ENCODE data around the gene GNAT2. TPM values are rescaled to one million over a fixed set of nuclear protein-coding genes. Genes with fewer than 3 reads are reported as not detected.
A peak's percentile ranks its signal among the peaks of the same experiment; 100 is the strongest.

The GNAT2 gene
- total RNA-seq, 4 donors from 2014 or later = not detected

DNA sequence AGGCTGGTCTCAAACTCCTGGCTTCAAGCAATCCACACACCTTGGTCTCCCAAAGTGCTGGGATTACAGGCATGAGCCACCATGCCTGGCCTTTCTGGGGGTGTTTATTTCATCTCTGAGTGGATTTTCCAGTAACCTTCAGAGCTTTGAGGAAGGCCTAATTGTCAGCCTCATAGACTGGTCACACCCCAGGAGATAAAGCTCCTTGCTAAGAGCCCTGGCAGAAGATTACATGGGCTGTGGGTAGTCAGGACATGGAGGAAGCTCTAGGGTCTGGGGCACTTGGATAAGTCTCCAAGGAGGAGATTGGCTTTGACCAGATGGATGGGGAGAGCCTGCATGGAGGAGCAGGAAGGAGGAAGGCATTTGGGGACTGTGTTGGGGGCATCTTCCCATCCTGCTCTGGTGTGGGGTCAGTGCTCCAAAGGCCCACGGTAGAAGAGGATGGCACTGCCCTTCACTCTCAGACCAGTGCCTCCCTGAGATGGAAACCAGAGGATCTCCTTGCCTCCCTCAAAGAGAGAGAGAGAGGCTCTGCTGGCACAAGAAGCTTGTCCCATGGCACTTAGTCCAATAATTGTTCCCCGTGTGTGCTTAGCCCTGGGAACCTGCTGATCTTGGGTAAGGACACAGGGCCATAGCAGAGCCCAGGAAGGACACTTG is 21.8 kb upstream of the GNAT2 start:
- intact Hi-C loops (cut with DNase I; ENCODE audit: low total_unique reads) = loop anchor here (5.0 kb wide), 1 partner anchor 131 kb away; no protein-coding TSS in a partner anchor
- DNase-seq (ENCODE audit: low spot score in 2 of 2) = peak in 1 of 2 donors; percentile 4

DNA sequence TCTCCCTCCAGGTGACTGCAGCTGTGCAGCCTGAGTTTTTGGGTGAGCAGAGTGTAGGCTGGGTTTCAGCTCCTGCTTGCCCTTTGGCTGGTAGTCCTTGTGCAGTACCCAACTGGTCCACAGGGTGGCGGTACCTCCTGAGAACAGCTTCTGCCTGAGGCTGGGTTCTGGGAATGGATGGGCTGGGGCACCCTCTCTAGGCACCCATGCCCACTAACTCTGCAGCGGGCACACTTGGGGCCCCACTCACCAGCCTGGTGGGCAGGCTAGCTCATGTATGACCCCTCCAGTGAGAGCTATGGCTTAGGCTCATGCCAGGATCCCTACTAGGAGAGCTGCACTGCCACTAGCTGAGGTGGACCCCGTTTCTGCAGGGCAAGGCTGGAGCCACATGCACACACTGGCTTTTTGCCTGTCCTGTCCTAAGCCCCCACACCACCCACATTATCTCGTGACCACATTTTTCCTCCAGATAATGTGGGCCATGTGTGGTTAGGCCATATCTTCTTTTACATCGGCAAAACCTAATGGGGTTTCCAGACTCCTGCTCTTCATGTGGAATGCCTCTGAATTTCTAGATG is 21.0 kb upstream of the GNAT2 start:
- TF ChIP-seq, protein P1, sequence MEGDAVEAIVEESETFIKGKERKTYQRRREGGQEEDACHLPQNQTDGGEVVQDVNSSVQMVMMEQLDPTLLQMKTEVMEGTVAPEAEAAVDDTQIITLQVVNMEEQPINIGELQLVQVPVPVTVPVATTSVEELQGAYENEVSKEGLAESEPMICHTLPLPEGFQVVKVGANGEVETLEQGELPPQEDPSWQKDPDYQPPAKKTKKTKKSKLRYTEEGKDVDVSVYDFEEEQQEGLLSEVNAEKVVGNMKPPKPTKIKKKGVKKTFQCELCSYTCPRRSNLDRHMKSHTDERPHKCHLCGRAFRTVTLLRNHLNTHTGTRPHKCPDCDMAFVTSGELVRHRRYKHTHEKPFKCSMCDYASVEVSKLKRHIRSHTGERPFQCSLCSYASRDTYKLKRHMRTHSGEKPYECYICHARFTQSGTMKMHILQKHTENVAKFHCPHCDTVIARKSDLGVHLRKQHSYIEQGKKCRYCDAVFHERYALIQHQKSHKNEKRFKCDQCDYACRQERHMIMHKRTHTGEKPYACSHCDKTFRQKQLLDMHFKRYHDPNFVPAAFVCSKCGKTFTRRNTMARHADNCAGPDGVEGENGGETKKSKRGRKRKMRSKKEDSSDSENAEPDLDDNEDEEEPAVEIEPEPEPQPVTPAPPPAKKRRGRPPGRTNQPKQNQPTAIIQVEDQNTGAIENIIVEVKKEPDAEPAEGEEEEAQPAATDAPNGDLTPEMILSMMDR (IDR thresholded peaks at IDR 0.05) = peak in 1 of 3 donors; percentile 78
- no peak for TF ChIP-seq POLR2A (IDR thresholded peaks at IDR 0.05)
- peak; percentile 81 to 98 for DNase-seq (ENCODE audit: low spot score in 2 of 2)
- intact Hi-C loops (cut with DNase I; ENCODE audit: low total_unique reads) = loop anchor here (5.0 kb wide), 1 partner anchor 132 kb away; no protein-coding TSS in a partner anchor
- WGBS, 2 donors = 45 to 47% methylated on average over 4 to 5 of the region's 5 CpGs
- H3K4me3 ChIP-seq (ENCODE audit: low read depth, poor library complexity, severe bottlenecking) = no peak overlapping the region

More for the DNA sequence above, 21.8 kb upstream of the GNAT2 start:
- no peak overlapping the region for H3K4me3 ChIP-seq (ENCODE audit: low read depth, poor library complexity, severe bottlenecking)
- 72 to 76% methylated on average over 2 of the region's 2 CpGs for WGBS, 2 donors
- TF ChIP-seq, protein P1 (IDR thresholded peaks at IDR 0.05) = no peak
- no peak for TF ChIP-seq POLR2A (IDR thresholded peaks at IDR 0.05)

DNA sequence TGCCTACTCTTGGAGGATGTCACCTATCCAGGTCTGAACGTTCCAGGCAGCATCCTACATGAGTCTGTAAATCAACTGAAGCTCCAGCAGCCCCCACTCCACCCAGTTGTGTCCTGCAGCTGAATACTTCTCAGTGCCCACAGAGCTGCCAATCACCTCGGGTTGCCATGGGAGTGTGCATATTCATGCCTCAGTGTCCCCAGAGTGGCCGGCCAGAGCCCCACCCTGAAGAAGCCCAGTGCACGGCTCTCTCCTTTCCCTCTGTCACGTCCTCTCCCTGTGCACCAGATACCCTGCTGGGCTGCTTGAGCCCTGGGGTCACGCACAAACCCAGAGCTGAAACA is 20.4 kb upstream of the GNAT2 start:
- 39 to 45% methylated on average over 5 to 6 of the region's 6 CpGs for WGBS, 2 donors
- TF ChIP-seq, protein P1 (IDR thresholded peaks at IDR 0.05) = no peak

DNA sequence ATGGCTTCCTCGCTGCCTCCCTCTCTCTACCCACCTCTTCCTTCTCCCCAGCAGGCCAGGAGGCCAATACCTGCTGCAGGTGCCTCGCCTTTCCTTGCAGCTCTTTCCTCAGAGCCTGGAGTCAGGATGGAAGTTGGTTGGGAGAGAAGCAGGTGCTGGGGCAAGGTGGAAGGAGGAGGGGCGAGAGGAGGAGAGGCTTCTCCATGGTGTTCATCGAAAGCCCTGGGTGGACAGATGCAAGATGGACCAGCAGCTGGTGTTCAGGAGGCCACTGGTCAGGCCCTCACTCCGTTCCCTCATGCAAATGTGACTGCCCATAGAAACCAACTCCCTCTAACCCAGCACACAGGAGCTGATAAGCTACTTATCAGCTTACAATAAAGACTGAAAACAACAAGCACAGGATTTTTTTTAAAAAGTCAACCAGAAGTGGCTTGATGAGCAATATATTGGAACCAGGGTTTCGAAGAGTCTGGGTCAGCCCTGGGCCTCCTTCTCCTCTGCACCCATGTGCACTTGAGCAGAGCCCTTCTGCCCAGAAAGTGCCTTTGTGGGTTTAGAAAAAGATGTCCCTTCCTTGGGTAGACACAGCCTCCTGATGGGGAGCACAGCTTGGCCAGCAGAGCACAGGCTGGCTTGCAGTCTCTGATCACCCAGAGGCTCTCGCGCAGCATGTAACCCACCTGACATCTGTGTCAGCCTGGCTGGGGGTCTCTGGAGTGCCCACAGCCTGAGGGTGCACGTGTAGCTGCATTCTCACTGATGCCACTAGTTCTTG is 19.8 kb upstream of the GNAT2 start:
- peak in 1 of 2 donors; percentile 9 for DNase-seq (ENCODE audit: low spot score in 2 of 2)
- no peak overlapping the region for H3K4me3 ChIP-seq (ENCODE audit: low read depth, poor library complexity, severe bottlenecking)
- WGBS, 2 donors = 82 to 95% methylated on average over 8 of the region's 9 CpGs
- intact Hi-C loops (cut with DNase I; ENCODE audit: low total_unique reads) = loop anchor here (10.0 kb wide), 1 partner anchor 346 kb away; the partner anchor contains the start of gene AHCYL1
- no peak for TF ChIP-seq POLR2A (IDR thresholded peaks at IDR 0.05)
- TF ChIP-seq, protein P1 (IDR thresholded peaks at IDR 0.05) = no peak

More for the DNA sequence above, 20.4 kb upstream of the GNAT2 start:
- H3K4me3 ChIP-seq (ENCODE audit: low read depth, poor library complexity, severe bottlenecking) = no peak overlapping the region
- intact Hi-C loops (cut with DNase I; ENCODE audit: low total_unique reads) = loop anchor here (5.0 to 10.0 kb wide), 2 partner anchors 132 to 345 kb away; partner anchors contain the start of gene AHCYL1
- DNase-seq (ENCODE audit: low spot score in 2 of 2) = peak in 1 of 2 donors; percentile 9

DNA sequence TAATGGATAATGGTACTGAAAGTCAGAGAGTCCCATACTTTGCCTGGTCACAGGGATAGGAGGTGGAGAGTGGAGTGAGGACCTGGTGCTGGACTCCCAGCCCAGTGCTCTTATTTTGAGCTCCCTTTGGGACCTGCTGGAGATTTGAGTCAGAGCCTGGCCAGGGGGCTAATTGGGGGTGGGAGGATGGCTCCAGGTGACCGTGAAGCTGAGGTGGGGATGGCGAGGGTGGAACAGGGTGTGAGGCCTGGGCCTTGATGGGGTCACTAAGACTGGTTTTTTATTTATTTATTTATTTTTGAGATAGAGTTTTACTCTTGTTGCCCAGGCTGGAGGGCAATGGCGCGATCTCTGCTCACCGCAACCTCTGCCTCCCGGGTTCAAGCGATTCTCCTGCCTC is 18.0 kb upstream of the GNAT2 start:
- H3K4me3 ChIP-seq (ENCODE audit: low read depth, poor library complexity, severe bottlenecking) = no peak overlapping the region
- 92 to 98% methylated on average over 7 of the region's 7 CpGs for WGBS, 2 donors
- TF ChIP-seq POLR2A (IDR thresholded peaks at IDR 0.05) = no peak
- TF ChIP-seq, protein P1 (IDR thresholded peaks at IDR 0.05) = no peak
- intact Hi-C loops (cut with DNase I; ENCODE audit: low total_unique reads) = loop anchor here (10.0 kb wide), 1 partner anchor 347 kb away; the partner anchor contains the start of gene AHCYL1
- DNase-seq (ENCODE audit: low spot score in 2 of 2) = peak in 1 of 2 donors; percentile 8

Data from lower leg skin (tissue), 4 donors.